OCI-LY7 (cell line): ENCODE data around the gene RNF25. TPM values are rescaled to one million over a fixed set of nuclear protein-coding genes. Genes with fewer than 3 reads are reported as not detected.
A peak's percentile ranks its signal among the peaks of the same experiment; 100 is the strongest.

Source experiments
- BruUV-seq: library from RNA; stranded (reverse); fragments of 400-500 nt; replicated peaks from 2 replicates; lab custom pipeline; 2021; lab: Mats Ljungman, UMichigan
- CTCF ChIA-PET: fragments of 300-600 bp; sonication (Branson Sonifier 250); formaldehyde crosslinking; loops from one replicate; lab custom pipeline; 2022; ENCODE audit warnings: antibody characterized with exemption; ENCODE audit not compliant: unreplicated experiment; lab: Charles Lee
- POLR2A ChIA-PET: fragments of 300-600 bp; sonication (Branson Sonifier 250); formaldehyde crosslinking; loops from one replicate; lab custom pipeline; 2022; ENCODE audit warnings: antibody characterized with exemption; lab: Charles Lee
- DNase-seq: peaks from one replicate; pipeline ENCODE4 v3.0.0-alpha.2; 2015; ENCODE audit warnings: low spot score
- H2AFZ ChIP-seq: fragments of 200-600 bp; sonication (generic), shearing (Covaris generic); 2 replicates; pipeline ENCODE4 v1.6.1; 2014; ENCODE audit warnings: mild to moderate bottlenecking, antibody characterized with exemption, low read length, moderate library complexity
- H3K27ac ChIP-seq: fragments of 200-600 bp; sonication (generic); 2 replicates; pipeline ENCODE4 v1.5.1; 2014; ENCODE audit warnings: mixed run types, low read depth, mild to moderate bottlenecking, moderate library complexity, low read length, inconsistent platforms; ENCODE audit not compliant: poor library complexity, severe bottlenecking
- H3K36me3 ChIP-seq: fragments of 200-600 bp; sonication (generic); 2 replicates; pipeline ENCODE4 v1.6.1; 2014; ENCODE audit warnings: mild to moderate bottlenecking, antibody characterized with exemption, low read length, moderate library complexity, mixed read lengths; ENCODE audit not compliant: insufficient read depth
- H3K4me1 ChIP-seq: fragments of 200-600 bp; sonication (generic); 2 replicates; pipeline ENCODE4 v1.5.1; 2014; ENCODE audit warnings: mild to moderate bottlenecking, low read length; ENCODE audit not compliant: insufficient read depth, poor library complexity, severe bottlenecking
- H3K4me2 ChIP-seq: fragments of 200-600 bp; sonication (generic); 2 replicates; pipeline ENCODE4 v1.6.1; 2014; ENCODE audit warnings: mild to moderate bottlenecking, low read length
- H3K4me3 ChIP-seq: fragments of 200-600 bp; sonication (generic); 2 replicates; pipeline ENCODE4 v1.5.1; 2014; ENCODE audit warnings: mild to moderate bottlenecking, low read depth, low read length; ENCODE audit not compliant: poor library complexity, severe bottlenecking
- H3K79me2 ChIP-seq: fragments of 200-600 bp; sonication (generic); 2 replicates; pipeline ENCODE4 v1.6.1; 2016; ENCODE audit warnings: low read depth, mild to moderate bottlenecking, low read length, moderate library complexity, mixed read lengths; ENCODE audit not compliant: insufficient read depth
- H3K9me2 ChIP-seq: fragments of 200-600 bp; sonication (generic); 2 replicates; pipeline ENCODE4 v1.6.1; 2016; ENCODE audit warnings: mild to moderate bottlenecking, low read length, mixed read lengths; ENCODE audit not compliant: insufficient read depth
- H3K9me3 ChIP-seq: fragments of 200-600 bp; sonication (generic); 2 replicates; pipeline ENCODE4 v1.6.1; 2014; ENCODE audit warnings: mild to moderate bottlenecking, mixed run types, low read length, mixed read lengths
- H4K20me1 ChIP-seq: fragments of 200-600 bp; sonication (generic); 2 replicates; pipeline ENCODE4 v1.6.1; 2014; ENCODE audit warnings: mild to moderate bottlenecking, antibody characterized with exemption, low read length, moderate library complexity, mixed read lengths; ENCODE audit not compliant: insufficient read depth
- CTCF ChIP-seq: fragments of 200-600 bp; sonication (generic); conservative IDR thresholded peaks from 2 replicates; pipeline ENCODE4 v1.5.1; 2014; ENCODE audit warnings: mild to moderate bottlenecking, antibody characterized with exemption, low read length, moderate library complexity, mixed read lengths
- EZH2phosphoT487 ChIP-seq: fragments of 200-600 bp; sonication (generic); IDR thresholded peaks from 2 replicates; pipeline ENCODE4 v1.6.1; 2018; ENCODE audit warnings: low read depth, borderline replicate concordance, mild to moderate bottlenecking, mixed run types, antibody characterized with exemption, low read length, moderate library complexity, mixed read lengths
- intact Hi-C: fragments of 100-400 bp; cut with micrococcal nuclease; formaldehyde crosslinking; loops from one replicate; pipeline ENCODE4 v1.10.0; 2022; ENCODE audit not compliant: unreplicated experiment
- total RNA-seq, 2 experiments: library from RNA; depleted of rRNA in 1 of 2; stranded (reverse); fragments of >200 nt in 1 of 2; shearing (Covaris generic) in 1 of 2; gene quantifications; 2 replicates each; pipeline ENCODE4 v1.2.3, GENCODE V29; 2014 to 2022

The RNF25 gene
- total RNA-seq, 2 experiments from 2014 or later = 24.0 to 25.8 TPM

GRCh38 chr2:218645126-218645525 lies 26.7 kb downstream of the RNF25 start:
- no peaks in the 10 kb centered on the region for H3K9me3 ChIP-seq
- no peaks in the 10 kb centered on the region for H3K9me2 ChIP-seq
- no peak overlapping the region for H3K4me2 ChIP-seq
- intact Hi-C loops = loop anchor here (5.0 kb wide), 1 partner anchor 373 kb away; the partner anchor contains the start of genes AAMP and PNKD
- no peak for DNase-seq
- peaks cover 97% of the 10 kb centered on the region for H3K36me3 ChIP-seq
- no peak overlapping the region for H2AFZ ChIP-seq
- H3K4me1 ChIP-seq = no peaks in the 10 kb centered on the region
- no peaks in the 10 kb centered on the region for H4K20me1 ChIP-seq
- no peak overlapping the region for H3K27ac ChIP-seq
- TF ChIP-seq EZH2phosphoT487 = no peak
- no peak for TF ChIP-seq CTCF
- no TSS peak for BruUV-seq
- ChIA-PET CTCF (no interaction called here), POLR2A (no interaction called here)
- H3K79me2 ChIP-seq = peaks cover 11% of the 10 kb centered on the region; the same call in 1 of the 2 replicates
- no peak overlapping the region for H3K4me3 ChIP-seq

DNA sequence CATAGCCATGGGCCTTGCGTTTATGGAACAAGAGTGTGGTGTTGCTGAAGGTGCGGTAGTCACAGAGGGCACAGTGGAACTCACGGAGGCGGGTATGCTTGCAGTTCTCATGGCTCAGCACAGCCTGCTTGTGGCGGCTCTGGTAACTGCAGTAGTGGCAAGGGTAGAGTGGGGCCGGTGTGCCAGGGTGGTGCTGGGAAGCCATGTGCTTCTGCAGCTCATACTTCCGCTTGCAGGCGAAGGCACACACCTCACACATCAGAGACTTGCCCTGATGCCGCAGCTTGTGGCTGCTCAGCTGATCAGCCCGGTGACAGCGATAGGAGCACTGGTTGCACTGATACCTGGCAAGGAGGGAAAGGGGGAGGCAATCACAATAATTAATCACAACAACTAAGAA lies 27.1 kb downstream of the RNF25 start:
- Histone ChIP-seq H3K9me2 (no peaks in the 10 kb centered on the region), H3K4me3 (no peak overlapping the region), H2AFZ (no peak overlapping the region), H3K27ac (no peak overlapping the region), H3K4me1 (no peaks in the 10 kb centered on the region), H3K4me2 (no peak overlapping the region), H3K36me3 (peaks cover 97% of the 10 kb centered on the region), H3K79me2 (peaks cover 11% of the 10 kb centered on the region; the same call in 1 of the 2 replicates), H4K20me1 (no peaks in the 10 kb centered on the region), H3K9me3 (no peaks in the 10 kb centered on the region)
- POLR2A ChIA-PET = no interaction called here
- CTCF ChIA-PET = no interaction called here
- intact Hi-C loops = loop anchor here (5.0 kb wide), 1 partner anchor 372 kb away; the partner anchor contains the start of genes AAMP and PNKD
- no peak for DNase-seq
- TF ChIP-seq EZH2phosphoT487 (no peak), CTCF (no peak)
- BruUV-seq = no TSS peak

DNA sequence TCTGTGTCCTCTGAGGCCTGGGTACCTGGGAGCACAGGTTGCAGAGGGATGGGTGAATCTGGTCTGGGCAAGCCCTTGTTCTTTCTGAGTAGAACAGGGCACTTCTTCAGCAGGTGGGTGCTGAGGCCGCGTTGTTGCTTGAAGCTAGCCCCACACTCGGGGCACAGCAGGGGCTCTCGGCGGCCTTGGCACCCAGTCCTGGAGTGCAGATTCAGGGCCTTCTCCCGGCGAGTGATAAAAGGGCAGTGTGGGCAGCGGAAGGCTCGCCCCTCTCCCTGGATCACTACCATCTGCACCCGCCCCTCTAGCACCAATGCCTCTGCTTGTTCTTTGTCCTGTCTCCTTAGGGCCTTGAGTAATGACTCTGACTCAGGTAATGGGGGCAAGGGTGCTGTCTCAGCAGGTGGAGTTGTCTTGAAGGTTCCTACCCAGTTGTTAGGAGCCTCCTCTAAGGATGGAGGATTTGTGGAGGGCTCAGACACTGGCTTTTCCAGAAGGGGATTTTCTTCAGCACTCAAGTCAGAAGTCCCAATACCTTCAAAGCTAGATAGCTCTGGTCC lies 28.0 kb downstream of the RNF25 start:
- Histone ChIP-seq H3K27ac (no peak overlapping the region), H3K4me2 (no peak overlapping the region), H4K20me1 (no peaks in the 10 kb centered on the region), H3K36me3 (peaks cover 96% of the 10 kb centered on the region), H3K9me2 (no peaks in the 10 kb centered on the region), H3K79me2 (peaks cover 11% of the 10 kb centered on the region; the same call in 1 of the 2 replicates), H3K4me1 (no peaks in the 10 kb centered on the region), H2AFZ (no peak overlapping the region), H3K4me3 (no peak overlapping the region), H3K9me3 (no peaks in the 10 kb centered on the region)
- DNase-seq = no peak
- intact Hi-C loops = no loop called here
- CTCF ChIA-PET = no interaction called here
- TF ChIP-seq CTCF (no peak), EZH2phosphoT487 (no peak)
- TSS peak; percentile 23 for BruUV-seq
- POLR2A ChIA-PET = no interaction called here
